Hindlimb muscle (tissue), 1 donor: ENCODE data around the gene CCDC127. TPM values are rescaled to one million over a fixed set of nuclear protein-coding genes. Genes with fewer than 3 reads are reported as not detected.
"Not testable (repeated sequence)": the region's sequence is repeated elsewhere in the genome, so short reads cannot be mapped to it uniquely, and the experiment has no call there.

Experiments
- DNase-seq: peaks from one replicate; pipeline ENCODE4 v3.0.0-alpha.2; 2013
- polyA plus RNA-seq: library from polyadenylated mRNA; unstranded; fragments of 120-200 nt; gene quantifications from one replicate; pipeline ENCODE4 v1.2.1, GENCODE V29; 2013; ENCODE audit not compliant: insufficient read length

Gene CCDC127
- polyA plus RNA-seq, 1 donor, result 9.9 TPM

- DNase-seq, result no peak
These were observed 46.1 kb downstream of the CCDC127 start for GRCh38 chr5:171801-172331.

- no peak for DNase-seq
These were observed 46.8 kb downstream of the CCDC127 start for GRCh38 chr5:170971-171800.

DNA sequence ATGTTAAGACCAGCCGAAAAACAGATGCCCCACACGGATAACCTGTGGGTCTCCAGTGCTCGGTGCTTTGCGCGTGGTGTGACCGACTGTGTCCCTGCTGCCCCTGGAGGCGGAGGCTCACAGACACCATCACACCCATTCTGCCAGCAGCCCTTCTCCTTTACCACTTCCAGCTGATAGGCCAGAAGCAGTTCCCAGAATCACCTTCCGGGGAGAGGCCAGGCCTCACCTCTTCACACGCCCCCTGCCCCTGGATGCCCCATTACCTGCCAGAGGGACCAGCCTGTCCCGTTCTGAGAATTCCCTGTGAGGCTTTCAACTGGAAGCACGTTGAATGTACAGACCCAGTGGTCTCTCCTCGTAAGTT lies 48.2 kb downstream of the CCDC127 start:
- no peak for DNase-seq

DNA sequence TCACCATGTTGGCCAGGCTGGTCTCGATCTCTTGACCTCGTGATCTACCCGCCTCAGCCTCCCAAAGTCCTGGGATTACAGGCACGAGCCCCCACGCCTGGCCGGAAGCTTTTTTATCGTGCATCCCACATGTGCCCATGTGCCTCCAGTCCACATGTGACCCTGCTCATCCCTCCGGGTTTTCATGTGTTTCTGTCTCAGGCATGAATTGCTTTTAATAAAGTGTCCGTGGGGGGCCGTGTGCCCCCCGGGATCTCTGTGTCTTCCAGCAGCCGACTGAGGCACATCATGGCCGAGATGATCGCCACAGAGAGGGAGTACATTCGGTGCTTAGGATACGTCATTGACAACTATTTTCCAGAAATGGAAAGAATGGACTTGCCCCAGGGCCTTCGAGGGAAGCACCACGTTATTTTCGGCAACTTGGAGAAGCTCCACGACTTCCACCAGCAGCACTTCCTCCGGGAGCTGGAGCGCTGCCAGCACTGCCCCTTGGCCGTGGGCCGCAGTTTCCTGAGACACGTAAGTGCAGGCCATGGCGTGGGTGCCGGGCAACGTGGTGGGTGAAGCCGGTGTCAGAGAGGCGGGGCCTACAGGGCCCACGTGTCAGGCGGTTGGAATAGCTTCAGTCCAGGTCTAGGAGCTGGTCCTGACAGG lies 48.8 kb downstream of the CCDC127 start:
- peak; percentile 54 for DNase-seq

DNA sequence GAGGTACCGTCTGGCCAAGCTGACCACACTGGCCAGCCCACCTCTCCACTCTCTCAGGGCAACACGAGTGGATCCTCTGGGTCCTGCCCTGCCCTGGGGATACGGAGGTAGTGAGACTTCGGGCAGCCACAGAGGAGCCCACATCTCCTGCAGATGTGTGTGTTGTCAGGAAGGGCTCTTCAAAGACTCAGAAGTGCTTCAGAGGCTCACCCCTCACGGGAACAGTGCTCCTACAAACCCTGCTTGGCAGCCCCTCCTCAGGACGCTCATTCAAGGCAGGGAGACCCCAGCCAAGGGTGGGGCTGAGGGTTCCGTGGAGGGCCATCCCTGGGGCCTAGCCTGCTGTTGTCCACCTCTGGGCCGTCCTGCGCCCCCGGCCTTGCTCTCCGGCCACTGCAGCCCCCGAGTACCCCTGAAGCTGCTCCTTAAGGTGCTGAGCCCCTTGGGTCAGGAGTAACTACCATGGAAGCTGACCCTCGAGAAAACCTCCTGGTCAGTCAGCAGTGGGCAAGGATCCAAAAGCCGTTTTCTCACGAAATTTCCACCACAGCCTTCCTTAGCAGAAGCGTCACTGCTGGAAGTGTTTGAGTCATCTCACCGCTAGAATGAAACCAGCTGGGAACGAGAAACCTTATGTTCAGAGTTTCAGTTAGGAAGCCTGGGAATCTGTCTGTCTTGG lies 49.8 kb downstream of the CCDC127 start:
- DNase-seq, result no peak

GRCh38 chr5:167511-167910 lies 50.4 kb downstream of the CCDC127 start:
- DNase-seq, result no peak

DNA sequence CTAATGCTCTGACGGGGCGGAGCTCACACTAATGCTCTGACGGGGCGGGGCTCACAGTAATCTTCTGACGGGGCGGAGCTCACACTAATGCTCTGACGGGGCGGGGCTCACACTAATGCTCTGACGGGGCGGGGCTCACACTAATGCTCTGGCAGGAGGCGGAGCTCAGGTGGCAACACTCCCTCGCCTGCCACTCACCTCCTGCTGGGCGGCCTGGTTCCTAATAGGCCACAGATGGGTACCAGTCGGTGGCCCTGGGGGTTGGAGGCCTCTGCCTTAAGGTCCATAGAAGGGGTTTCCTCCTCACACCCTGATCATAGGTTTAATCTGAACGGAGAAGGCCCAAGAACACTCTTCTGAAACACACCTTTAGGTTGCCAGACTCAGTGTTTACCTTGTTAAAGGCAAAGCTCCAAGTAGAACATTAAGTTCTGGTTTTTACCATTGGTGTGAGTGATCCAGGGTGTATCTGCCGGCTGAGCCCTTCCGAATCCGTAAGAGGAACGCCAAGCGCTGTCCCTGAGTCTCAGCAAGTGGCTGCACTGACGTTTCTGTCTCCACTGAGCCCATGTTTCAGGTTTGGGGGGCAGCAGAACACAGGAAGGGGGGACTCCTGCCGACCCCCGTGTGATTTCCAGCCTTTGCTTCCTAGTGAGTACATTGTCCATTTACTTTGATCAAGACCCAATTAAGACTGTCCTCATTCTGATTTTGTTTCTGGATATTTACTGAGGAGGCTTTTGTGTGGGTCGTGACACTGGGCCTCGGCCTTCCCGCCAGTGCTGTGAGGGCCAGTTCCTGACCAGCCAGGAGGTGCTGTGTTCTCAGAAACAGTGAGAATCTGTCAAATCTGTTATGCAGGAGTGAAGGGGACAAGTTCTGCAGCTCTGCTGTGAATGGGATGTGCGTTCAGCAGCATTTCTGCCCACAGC lies 51.2 kb downstream of the CCDC127 start:
- no peak for DNase-seq

- DNase-seq, result not testable (repeated sequence)
These were observed 53.2 kb downstream of the CCDC127 start for GRCh38 chr5:164783-165182.

DNA sequence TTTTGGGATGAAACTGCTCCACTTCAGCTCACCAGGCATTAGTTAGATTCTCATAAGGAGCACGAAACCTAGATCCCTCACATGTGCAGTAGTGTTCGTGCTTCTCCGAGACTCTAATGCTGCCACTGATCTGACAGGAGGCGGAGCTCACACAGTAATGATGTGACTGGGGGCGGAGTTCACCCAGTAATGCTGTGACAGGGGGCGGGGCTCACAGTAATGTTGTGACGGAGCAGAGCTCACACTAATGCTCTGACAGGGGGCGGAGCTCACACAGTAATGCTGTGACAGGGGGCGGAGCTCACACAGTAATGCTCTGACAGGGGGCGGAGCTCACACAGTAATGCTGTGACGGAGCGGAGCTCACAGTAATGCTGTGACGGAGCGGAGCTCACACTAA lies 53.7 kb downstream of the CCDC127 start:
- no peak for DNase-seq

DNA sequence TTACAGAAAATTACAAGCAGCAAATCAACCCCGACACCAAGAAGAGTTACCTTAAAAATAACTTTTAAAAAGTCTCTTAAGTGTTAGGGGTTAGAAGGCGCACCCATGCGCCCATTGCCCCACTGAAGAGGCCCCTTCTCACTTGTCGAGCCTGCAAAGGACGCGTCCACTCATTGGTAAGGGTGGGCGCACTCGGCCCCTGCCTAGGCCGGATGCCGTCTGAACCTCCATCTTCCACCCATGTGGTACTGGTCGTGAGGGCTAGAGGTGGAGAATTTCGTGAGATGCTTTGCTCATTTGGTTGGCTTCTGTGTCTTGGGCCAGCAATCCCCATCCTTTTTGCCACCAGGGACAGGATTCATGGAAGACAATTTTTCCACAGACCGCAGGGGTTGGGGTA lies 54.1 kb downstream of the CCDC127 start:
- no peak for DNase-seq

GRCh38 chr5:163338-163620 lies 54.7 kb downstream of the CCDC127 start:
- no peak for DNase-seq

GRCh38 chr5:162565-163337 lies 55.2 kb downstream of the CCDC127 start:
- no peak for DNase-seq

DNA sequence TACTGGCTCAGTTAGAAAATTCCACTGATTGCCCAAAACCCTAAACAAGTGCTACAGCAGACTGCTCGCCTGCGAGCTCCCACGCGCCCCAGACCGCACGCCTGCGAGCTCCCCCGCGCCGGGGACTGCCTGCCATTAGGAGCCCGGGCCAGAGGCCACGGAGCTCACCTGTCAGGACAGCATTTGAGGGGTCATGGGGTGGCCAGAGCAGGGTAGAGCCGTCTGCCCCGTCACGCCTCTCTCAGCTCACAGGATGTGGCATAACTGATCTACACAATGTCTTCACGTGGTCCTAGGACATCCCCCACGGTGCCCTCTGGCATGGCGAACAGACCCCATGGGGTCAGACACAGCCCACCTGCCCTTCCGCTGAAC lies 55.8 kb downstream of the CCDC127 start:
- DNase-seq, result no peak

- DNase-seq, result no peak
These were observed 56.2 kb downstream of the CCDC127 start for GRCh38 chr5:161803-162110.

DNA sequence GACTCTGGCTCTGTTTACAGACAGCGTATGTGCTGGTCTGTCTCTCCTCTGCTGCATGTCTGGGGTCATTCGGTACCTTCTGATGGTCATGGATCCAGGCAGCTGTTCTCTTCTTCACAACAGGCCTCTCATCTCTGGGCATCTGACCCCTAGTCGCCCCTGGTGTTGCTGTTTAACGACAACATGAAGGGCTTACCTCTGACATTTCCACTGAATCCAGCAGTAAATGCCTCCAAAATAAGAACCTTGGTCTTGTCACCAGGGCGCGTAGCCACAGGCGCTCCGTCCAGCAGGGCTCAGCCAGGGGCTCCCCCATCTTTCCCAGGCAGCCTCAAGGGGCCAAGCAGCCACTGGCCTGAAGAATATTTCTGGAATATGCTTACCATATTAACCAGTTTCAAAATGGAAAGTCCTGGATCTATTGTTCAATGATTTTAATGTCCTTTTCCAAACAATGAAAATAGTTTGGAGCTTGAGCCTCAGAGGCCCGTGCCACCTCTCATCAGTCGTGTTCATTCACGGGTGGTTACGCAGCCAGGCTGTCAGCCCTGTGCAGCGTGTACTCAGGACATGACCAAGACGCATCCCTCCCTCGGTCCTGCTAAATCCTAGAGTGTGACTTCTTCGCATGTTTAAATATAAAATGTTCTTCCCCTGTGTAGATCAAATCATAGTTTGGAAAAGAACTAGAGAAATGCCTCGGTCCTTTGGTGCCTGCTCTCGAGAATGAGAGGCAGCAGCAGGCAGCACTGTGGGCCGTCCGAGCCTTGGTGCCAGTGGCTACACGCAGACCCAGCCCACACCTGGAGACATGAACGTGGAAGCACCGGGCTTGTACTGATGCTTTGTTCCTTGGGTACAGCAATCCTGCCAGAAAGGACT lies 56.8 kb downstream of the CCDC127 start:
- no peak for DNase-seq

DNA sequence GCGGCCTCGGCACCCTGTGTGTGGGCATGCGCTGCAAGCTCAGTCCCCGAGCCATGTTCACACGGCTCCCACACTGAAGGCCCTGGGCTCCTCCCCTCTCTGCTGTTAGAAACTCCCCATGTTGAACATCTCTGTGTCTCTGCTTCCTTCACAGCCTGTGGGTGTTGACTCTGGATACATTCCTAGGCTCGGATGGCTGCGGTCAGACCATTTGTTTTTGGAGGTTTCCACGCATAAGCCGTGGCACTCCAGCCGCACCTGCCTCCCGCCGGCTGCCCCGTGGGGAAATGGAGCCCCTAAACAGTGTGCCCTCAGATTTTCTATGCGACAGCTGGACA lies 57.8 kb downstream of the CCDC127 start:
- no peak for DNase-seq

- no peak for DNase-seq
These were observed 58.3 kb downstream of the CCDC127 start for GRCh38 chr5:159448-160172.

- no peak for DNase-seq
These were observed 59.0 kb downstream of the CCDC127 start for GRCh38 chr5:158807-159447.

DNA sequence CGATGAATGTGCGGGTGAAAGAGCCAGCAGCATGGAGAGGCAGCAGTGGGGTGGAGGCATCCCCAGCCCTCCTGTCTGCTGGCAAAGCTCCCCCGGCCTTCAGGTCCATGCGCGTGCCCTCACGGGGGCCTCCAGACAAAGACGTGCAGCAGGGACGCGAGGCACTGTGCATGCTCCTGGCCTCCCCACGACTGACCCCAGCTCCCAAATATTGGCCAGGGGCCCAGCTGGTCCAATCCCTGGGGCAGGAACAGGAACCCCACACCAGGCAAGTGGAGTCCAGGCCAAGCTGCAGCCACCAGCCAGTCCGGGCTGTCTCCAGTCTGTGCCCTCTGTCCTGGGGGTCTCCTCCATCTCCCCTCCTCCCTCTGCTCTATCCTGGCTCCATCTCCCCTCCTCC lies 60.2 kb downstream of the CCDC127 start:
- no peak for DNase-seq
